ENCODE measurements around the gene MTMR4.

MTMR4 gene

DNA sequence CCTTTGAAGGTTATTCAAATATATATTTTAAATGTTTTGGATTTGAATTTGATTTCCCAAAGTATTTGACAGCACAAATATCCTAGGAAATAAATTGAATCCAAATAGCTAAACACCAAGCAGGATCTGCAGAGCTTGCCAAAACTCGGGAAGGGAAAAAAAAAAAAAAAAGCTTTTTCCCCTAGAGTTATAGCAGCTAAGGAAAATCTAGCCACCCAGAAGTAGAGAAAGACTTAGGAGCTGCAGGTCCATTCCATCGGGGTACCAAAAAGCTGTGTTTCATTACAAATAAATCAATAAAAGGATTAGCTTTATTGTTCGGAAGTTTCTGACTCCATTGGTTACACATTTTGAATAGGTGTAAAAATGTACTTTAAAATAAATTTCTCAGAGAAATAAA is 45.5 kb downstream of the MTMR4 start:
- H3K4me3 ChIP-seq (ENCODE audit: control insufficient read depth, low read depth, low read length), result no peak overlapping the region
- TF ChIP-seq CTCF (conservative IDR thresholded peaks at IDR 0.05; ENCODE audit: control insufficient read depth, insufficient read depth, low read depth, low read length), result no peak
- no peak for DNase-seq (ENCODE audit: low read depth)

- TF ChIP-seq CTCF (conservative IDR thresholded peaks at IDR 0.05; ENCODE audit: control insufficient read depth, insufficient read depth, low read depth, low read length), result no peak
- no peak for DNase-seq (ENCODE audit: low read depth)
- H3K4me3 ChIP-seq (ENCODE audit: control insufficient read depth, low read depth, low read length), result no peak overlapping the region
Observed at GRCh38 chr17:58455491-58455890, 58.9 kb downstream of the MTMR4 start.

GRCh38 chr17:58452738-58453137 is 61.7 kb downstream of the MTMR4 start:
- no peak for TF ChIP-seq CTCF (conservative IDR thresholded peaks at IDR 0.05; ENCODE audit: control insufficient read depth, insufficient read depth, low read depth, low read length)
- no peak overlapping the region for H3K4me3 ChIP-seq (ENCODE audit: control insufficient read depth, low read depth, low read length)
- DNase-seq (ENCODE audit: low read depth), result peak; percentile 1

GRCh38 chr17:58447039-58447975 is 67.1 kb downstream of the MTMR4 start:
- TF ChIP-seq CTCF (conservative IDR thresholded peaks at IDR 0.05; ENCODE audit: control insufficient read depth, insufficient read depth, low read depth, low read length), result peak; percentile 84
- H3K4me3 ChIP-seq (ENCODE audit: control insufficient read depth, low read depth, low read length), result no peak overlapping the region
- peak; percentile 81 for DNase-seq (ENCODE audit: low read depth)

DNA sequence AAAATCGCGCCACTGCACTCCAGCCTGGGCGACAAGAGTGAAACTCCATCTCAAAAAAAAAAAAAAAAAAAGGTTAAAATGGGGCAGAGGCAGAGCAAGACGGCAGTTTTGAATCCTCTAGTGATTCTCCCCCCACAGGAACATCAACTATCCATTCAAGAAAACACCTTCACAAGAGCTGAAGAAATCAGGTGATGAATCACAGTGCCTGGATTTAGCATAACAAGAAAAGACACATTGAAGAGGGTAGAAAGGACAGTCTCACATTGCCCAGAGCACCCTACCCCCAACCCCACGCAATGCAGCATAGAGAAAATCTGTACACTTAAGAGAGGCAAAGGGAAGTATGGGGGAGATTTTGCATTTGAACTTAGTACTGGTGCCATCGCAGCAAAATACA is 68.4 kb downstream of the MTMR4 start:
- H3K4me3 ChIP-seq (ENCODE audit: control insufficient read depth, low read depth, low read length), result no peak overlapping the region
- no peak for DNase-seq (ENCODE audit: low read depth)
- no peak for TF ChIP-seq CTCF (conservative IDR thresholded peaks at IDR 0.05; ENCODE audit: control insufficient read depth, insufficient read depth, low read depth, low read length)
